Measurements from ENCODE around the gene RFX1. TPM values are rescaled to one million over a fixed set of nuclear protein-coding genes. Genes with fewer than 3 reads are reported as not detected.

The RFX1 gene
- total and polyA plus RNA-seq, 2 donors (not counting 1 experiment from before 2014, with no cell fraction given), result 9.2 to 33.3 TPM

DNA sequence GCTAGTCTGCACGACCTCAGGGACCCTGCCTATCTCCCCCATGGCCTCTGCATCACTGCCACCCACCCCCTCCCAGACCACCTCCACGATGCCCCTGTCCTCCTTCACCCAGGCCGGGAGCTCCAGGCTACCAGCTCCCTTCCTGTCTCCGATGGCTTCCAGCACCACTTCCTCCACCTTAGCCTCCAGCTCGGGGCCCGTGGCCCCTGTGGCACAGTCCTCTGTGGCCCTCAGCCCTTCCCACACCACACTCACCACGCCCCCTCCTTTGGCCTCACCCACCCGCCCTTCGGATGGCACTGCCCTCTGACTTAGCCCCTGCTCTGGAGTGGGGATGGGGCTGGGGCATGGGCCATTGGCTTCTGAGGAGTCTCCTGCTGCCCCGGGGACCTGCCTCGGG lies 48.6 kb upstream of the RFX1 start:
- intact Hi-C loops (cut with micrococcal nuclease), result no loop called here
- POLR2A ChIA-PET, result interaction anchor here (0.6 kb wide), 1 partner anchor 16 kb away, joined by 3 read pairs; no protein-coding TSS in a partner anchor
- Histone ChIP-seq H3K79me2 (ENCODE audit: control insufficient read depth, insufficient read depth, low read length) (no peaks in the 10 kb centered on the region), H3K9me3 (ENCODE audit: control extremely low read depth in 1 of 3, control insufficient read depth in 2 of 3, insufficient read depth in 1 of 3, low read length in 2 of 3) (peaks cover 0 to 14% (median 0%) of the 10 kb centered on the region in 3 donors), H4K20me1 (ENCODE audit: control insufficient read depth, insufficient read depth, low read length, poor library complexity, severe bottlenecking) (peaks cover 7% of the 10 kb centered on the region), H3K4me1 (ENCODE audit: control insufficient read depth in 2 of 2, insufficient read depth in 2 of 2, low read length in 2 of 2) (peaks cover 18 to 22% of the 10 kb centered on the region in 2 donors), H3K27ac (ENCODE audit: low read length in 2 of 2) (no peak overlapping the region), H3K4me3 (ENCODE audit: control extremely low read depth in 1 of 5, extremely low read depth in 1 of 5, insufficient read depth in 1 of 5, low read depth in 2 of 5, low read length in 4 of 5) (no peak overlapping the region), H2AFZ (ENCODE audit: insufficient read depth, low read depth, low read length, poor library complexity, severe bottlenecking) (no peak overlapping the region), H3K27me3 (replicated peaks in 1 of 4; ENCODE audit: control extremely low read depth in 1 of 4, control insufficient read depth in 3 of 4, insufficient read depth in 4 of 4, low read length in 3 of 4) (peaks cover 0 to 34% (median 22%) of the 10 kb centered on the region in 4 experiments), H3K4me2 (replicated peaks; ENCODE audit: low read depth, low read length, poor library complexity, severe bottlenecking) (no peak overlapping the region), H3K36me3 (replicated peaks in 1 of 2; ENCODE audit: control extremely low read depth in 1 of 2, control insufficient read depth in 1 of 2, extremely low read depth in 1 of 2, insufficient read depth in 2 of 2, low read length in 1 of 2) (peaks cover 7 to 30% of the 10 kb centered on the region in 2 experiments), H3K9ac (ENCODE audit: low read length) (no peak overlapping the region)
- no peak overlapping the region for H3K27ac Mint-ChIP-seq
- no peaks in the 10 kb centered on the region for H3K9me3 Mint-ChIP-seq (ENCODE audit: insufficient read depth)
- DNase-seq (no peak), ATAC-seq (ENCODE audit: low read depth) (no peak)
- H3K4me3 Mint-ChIP-seq, result no peak overlapping the region
- TF ChIP-seq EZH2 (IDR thresholded peaks at IDR 0.05; ENCODE audit: borderline replicate concordance, insufficient read depth, low read depth, low read length, poor library complexity, severe bottlenecking) (no peak), CTCF (IDR thresholded peaks at IDR 0.05) (no peak)
- peaks cover 25% of the 10 kb centered on the region for H3K27me3 Mint-ChIP-seq
- 27% methylated on average over 6 of the region's 11 CpGs for WGBS (ENCODE audit: insufficient coverage)
- CTCF ChIA-PET, result interaction anchor here (0.6 to 1.0 kb wide), 2 partner anchors 23 to 62 kb away, joined by 3 read pairs; partner anchors contain the start of gene IL27RA
- H3K4me1 Mint-ChIP-seq, result peaks cover 18% of the 10 kb centered on the region

- no peak for DNase-seq
- Histone ChIP-seq H3K79me2 (ENCODE audit: control insufficient read depth, insufficient read depth, low read length) (no peaks in the 10 kb centered on the region), H3K4me2 (replicated peaks; ENCODE audit: low read depth, low read length, poor library complexity, severe bottlenecking) (no peak overlapping the region), H4K20me1 (ENCODE audit: control insufficient read depth, insufficient read depth, low read length, poor library complexity, severe bottlenecking) (peaks cover 10% of the 10 kb centered on the region), H2AFZ (ENCODE audit: insufficient read depth, low read depth, low read length, poor library complexity, severe bottlenecking) (no peak overlapping the region), H3K4me1 (ENCODE audit: control insufficient read depth in 2 of 2, insufficient read depth in 2 of 2, low read length in 2 of 2) (peaks cover 17 to 20% of the 10 kb centered on the region in 2 donors), H3K27ac (ENCODE audit: low read length in 2 of 2) (no peak overlapping the region), H3K27me3 (replicated peaks in 1 of 4; ENCODE audit: control extremely low read depth in 1 of 4, control insufficient read depth in 3 of 4, insufficient read depth in 4 of 4, low read length in 3 of 4) (peaks cover 0 to 28% (median 19%) of the 10 kb centered on the region in 4 experiments), H3K4me3 (ENCODE audit: control extremely low read depth in 1 of 5, extremely low read depth in 1 of 5, insufficient read depth in 1 of 5, low read depth in 2 of 5, low read length in 4 of 5) (no peak overlapping the region), H3K9ac (ENCODE audit: low read length) (no peak overlapping the region), H3K36me3 (replicated peaks in 1 of 2; ENCODE audit: control extremely low read depth in 1 of 2, control insufficient read depth in 1 of 2, extremely low read depth in 1 of 2, insufficient read depth in 2 of 2, low read length in 1 of 2) (peaks cover 7 to 34% of the 10 kb centered on the region in 2 experiments), H3K9me3 (ENCODE audit: control extremely low read depth in 1 of 3, control insufficient read depth in 2 of 3, insufficient read depth in 1 of 3, low read length in 2 of 3) (peaks cover 0 to 12% (median 0%) of the 10 kb centered on the region in 3 donors)
- Mint-ChIP-seq H3K27me3 (peaks cover 19% of the 10 kb centered on the region), H3K27ac (no peak overlapping the region), H3K4me3 (no peak overlapping the region), H3K9me3 (ENCODE audit: insufficient read depth) (no peaks in the 10 kb centered on the region), H3K4me1 (peaks cover 16% of the 10 kb centered on the region)
- ChIA-PET POLR2A (interaction anchor here (0.6 kb wide), 1 partner anchor 15 kb away, joined by 3 read pairs; no protein-coding TSS in a partner anchor), CTCF (interaction anchor here (1.0 kb wide), 1 partner anchor 22 kb away, joined by 3 read pairs; the partner anchor contains the start of gene IL27RA)
- ATAC-seq (ENCODE audit: low read depth), result no peak
- TF ChIP-seq EZH2 (IDR thresholded peaks at IDR 0.05; ENCODE audit: borderline replicate concordance, insufficient read depth, low read depth, low read length, poor library complexity, severe bottlenecking) (no peak), CTCF (IDR thresholded peaks at IDR 0.05) (no peak)
- intact Hi-C loops (cut with micrococcal nuclease), result no loop called here
- 87% methylated on average over 6 of the region's 6 CpGs for WGBS (ENCODE audit: insufficient coverage)
Observed at GRCh38 chr19:14054099-14054498, 48.0 kb upstream of the RFX1 start.

All from B cell (primary cell).